Parathyroid adenoma (tissue), 2 donors: ENCODE data around the gene TEX11.

Experiments
- H2AFZ ChIP-seq: fragments of 300-600 bp; sonication (generic); one replicate; pipeline ENCODE4 v1.7.0; 2017; ENCODE audit warnings: antibody characterized with exemption, mild to moderate bottlenecking
- H3K27ac ChIP-seq: fragments of 300-600 bp; sonication (generic); one replicate; pipeline ENCODE4 v1.7.0; 2017
- H3K27me3 ChIP-seq: fragments of 300-600 bp; sonication (generic); one replicate; pipeline ENCODE4 v1.7.0; 2017; ENCODE audit warnings: low read length; ENCODE audit not compliant: control insufficient read depth, insufficient read depth
- H3K36me3 ChIP-seq: fragments of 300-600 bp; sonication (generic); one replicate; pipeline ENCODE4 v1.7.0; 2017; ENCODE audit warnings: low read length; ENCODE audit not compliant: control insufficient read depth, insufficient read depth
- H3K4me1 ChIP-seq: fragments of 300-600 bp; sonication (generic); one replicate; pipeline ENCODE4 v1.7.0; 2017; ENCODE audit warnings: control low read depth
- H3K4me2 ChIP-seq: fragments of 300-600 bp; sonication (generic); one replicate; pipeline ENCODE4 v1.7.0; 2017; ENCODE audit warnings: low read length
- H3K4me3 ChIP-seq: fragments of 300-600 bp; sonication (generic); one replicate; pipeline ENCODE4 v1.7.0; 2017; ENCODE audit warnings: low read depth, low read length
- H3K79me2 ChIP-seq: fragments of 300-600 bp; sonication (generic); one replicate; pipeline ENCODE4 v1.7.0; 2017; ENCODE audit warnings: control low read depth
- H3K9ac ChIP-seq: fragments of 300-600 bp; sonication (generic); one replicate; pipeline ENCODE4 v1.7.0; 2017; ENCODE audit warnings: mild to moderate bottlenecking
- H3K9me3 ChIP-seq: fragments of 300-600 bp; sonication (generic); one replicate; pipeline ENCODE4 v1.7.0; 2017; ENCODE audit warnings: low read length; ENCODE audit not compliant: control insufficient read depth
- CTCF ChIP-seq: fragments of 300-600 bp; sonication (generic); IDR thresholded peaks from one replicate; pipeline ENCODE4 v1.7.0; 2017; ENCODE audit warnings: antibody characterized with exemption, mild to moderate bottlenecking
- donor health status: primary hyperparathyroidism.

TEX11 gene

GRCh38 chrX:70636218-70636617 is 272.3 kb downstream of the TEX11 start:
- Histone ChIP-seq H3K9ac (no peak overlapping the region), H3K4me1 (no peaks in the 10 kb centered on the region), H3K9me3 (no peaks in the 10 kb centered on the region), H3K4me2 (no peak overlapping the region), H2AFZ (no peak overlapping the region), H3K27ac (no peak overlapping the region), H3K36me3 (no peaks in the 10 kb centered on the region), H3K4me3 (no peak overlapping the region), H3K79me2 (no peaks in the 10 kb centered on the region), H3K27me3 (no peaks in the 10 kb centered on the region)
- TF ChIP-seq CTCF: no peak

- Histone ChIP-seq H3K9ac (no peak overlapping the region), H3K9me3 (no peaks in the 10 kb centered on the region), H3K27me3 (no peaks in the 10 kb centered on the region), H3K36me3 (no peaks in the 10 kb centered on the region), H3K4me1 (no peaks in the 10 kb centered on the region), H3K79me2 (no peaks in the 10 kb centered on the region), H3K4me2 (no peak overlapping the region), H3K4me3 (no peak overlapping the region), H3K27ac (no peak overlapping the region), H2AFZ (no peak overlapping the region)
- TF ChIP-seq CTCF: no peak
Measured at GRCh38 chrX:70635669-70636068, 272.8 kb downstream of the TEX11 start.

- no peaks in the 10 kb centered on the region for H3K27me3 ChIP-seq
- no peaks in the 10 kb centered on the region for H3K79me2 ChIP-seq
- no peak overlapping the region for H3K9ac ChIP-seq
- H3K4me2 ChIP-seq: no peak overlapping the region
- H3K4me1 ChIP-seq: no peaks in the 10 kb centered on the region
- H2AFZ ChIP-seq: no peak overlapping the region
- no peak overlapping the region for H3K27ac ChIP-seq
- no peak overlapping the region for H3K4me3 ChIP-seq
- no peaks in the 10 kb centered on the region for H3K9me3 ChIP-seq
- no peak for TF ChIP-seq CTCF
- no peaks in the 10 kb centered on the region for H3K36me3 ChIP-seq
Measured at GRCh38 chrX:70635227-70635626, 273.3 kb downstream of the TEX11 start.

GRCh38 chrX:70621743-70622142 is 286.8 kb downstream of the TEX11 start:
- H3K9ac ChIP-seq: no peak overlapping the region
- no peak overlapping the region for H3K27ac ChIP-seq
- no peaks in the 10 kb centered on the region for H3K4me1 ChIP-seq
- no peak overlapping the region for H3K4me3 ChIP-seq
- H3K4me2 ChIP-seq: no peak overlapping the region
- H3K79me2 ChIP-seq: no peaks in the 10 kb centered on the region
- H2AFZ ChIP-seq: no peak overlapping the region
- no peaks in the 10 kb centered on the region for H3K9me3 ChIP-seq
- H3K27me3 ChIP-seq: no peaks in the 10 kb centered on the region
- no peaks in the 10 kb centered on the region for H3K36me3 ChIP-seq
- no peak for TF ChIP-seq CTCF

GRCh38 chrX:70618467-70618866 is 290.0 kb downstream of the TEX11 start:
- no peaks in the 10 kb centered on the region for H3K4me1 ChIP-seq
- no peak overlapping the region for H3K9ac ChIP-seq
- no peaks in the 10 kb centered on the region for H3K27me3 ChIP-seq
- no peak overlapping the region for H3K4me2 ChIP-seq
- no peak overlapping the region for H2AFZ ChIP-seq
- no peaks in the 10 kb centered on the region for H3K9me3 ChIP-seq
- no peak overlapping the region for H3K4me3 ChIP-seq
- no peaks in the 10 kb centered on the region for H3K79me2 ChIP-seq
- TF ChIP-seq CTCF: no peak
- H3K27ac ChIP-seq: no peak overlapping the region
- H3K36me3 ChIP-seq: no peaks in the 10 kb centered on the region
